NCI-H2081 (cell line): Measurements from ENCODE around the gene CCR4.
"Not testable (repeated sequence)": the region's sequence is repeated elsewhere in the genome, so short reads cannot be mapped to it uniquely, and the experiment has no call there.

Experiments
- DNase-seq, 2 experiments: peaks; one replicate each; lab custom pipeline; 2025; lab: John Stamatoyannopoulos, UW

The CCR4 gene

DNA sequence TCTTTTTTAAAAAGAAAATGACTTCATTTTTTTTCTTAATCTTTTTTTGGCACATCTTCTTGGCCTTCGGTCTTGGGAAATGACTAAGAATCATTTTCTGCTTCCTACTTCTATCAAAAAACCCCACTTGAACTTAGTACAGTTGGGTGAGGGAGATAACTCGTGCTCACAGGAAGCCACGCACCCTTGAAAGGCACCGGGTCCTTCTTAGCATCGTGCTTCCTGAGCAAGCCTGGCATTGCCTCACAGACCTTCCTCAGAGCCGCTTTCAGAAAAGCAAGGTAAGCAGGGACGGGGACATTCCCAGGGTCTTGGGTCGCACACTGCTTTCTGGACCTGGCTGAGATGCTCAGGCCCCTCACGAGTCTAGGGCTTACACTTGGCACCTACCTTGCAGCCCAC lies at the start of gene CCR4:
Gene CCR4 (plus strand): TSS at position 235 of the 402 bp plus-strand sequence. CDS start 1,779 bp downstream, outside the sequence.
- DNase-seq: no peak

DNA sequence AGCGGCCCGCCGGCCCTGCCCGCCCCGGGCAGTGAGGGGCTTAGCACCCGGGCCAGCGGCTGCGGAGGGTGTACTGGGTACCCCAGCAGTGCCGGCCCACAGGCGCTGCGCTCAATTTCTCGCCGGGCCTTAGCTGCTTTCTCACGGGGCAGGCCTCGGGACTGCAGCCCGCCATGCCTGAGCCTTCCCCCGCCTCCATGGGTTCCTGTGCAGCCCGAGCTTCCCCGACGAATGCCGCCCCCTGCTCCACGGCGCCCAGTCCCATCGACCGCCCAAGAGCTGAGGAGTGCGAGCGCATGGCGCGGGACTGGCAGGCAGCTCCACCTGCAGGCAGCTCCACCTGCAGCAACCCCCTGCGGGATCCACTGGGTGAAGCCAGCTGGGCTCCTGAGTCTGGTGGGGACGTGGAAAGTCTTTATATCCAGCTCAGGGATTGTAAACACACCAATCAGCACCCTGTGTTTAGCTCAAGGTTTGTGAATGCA lies 48.5 kb upstream of the CCR4 start:
- DNase-seq: not testable (repeated sequence)

DNA sequence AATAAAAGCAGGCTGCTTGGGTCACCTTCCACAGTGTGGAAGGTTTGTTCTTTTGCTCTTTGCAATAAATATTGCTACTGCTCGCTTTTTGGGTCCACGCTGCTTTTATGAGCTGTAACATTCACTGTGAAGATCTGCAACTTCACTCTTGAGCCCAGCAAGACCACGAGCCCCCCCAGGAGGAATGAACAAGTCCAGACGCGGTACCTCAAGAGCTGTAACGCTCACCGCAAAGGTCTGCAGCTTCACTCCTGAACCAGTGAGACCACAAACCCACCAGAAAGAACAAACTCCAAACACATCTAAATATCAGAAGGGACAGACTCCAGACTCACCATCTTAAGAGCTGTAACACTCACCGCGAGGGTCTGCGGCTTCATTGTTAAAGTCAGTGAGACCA lies 47.5 kb upstream of the CCR4 start:
- no peak for DNase-seq

DNA sequence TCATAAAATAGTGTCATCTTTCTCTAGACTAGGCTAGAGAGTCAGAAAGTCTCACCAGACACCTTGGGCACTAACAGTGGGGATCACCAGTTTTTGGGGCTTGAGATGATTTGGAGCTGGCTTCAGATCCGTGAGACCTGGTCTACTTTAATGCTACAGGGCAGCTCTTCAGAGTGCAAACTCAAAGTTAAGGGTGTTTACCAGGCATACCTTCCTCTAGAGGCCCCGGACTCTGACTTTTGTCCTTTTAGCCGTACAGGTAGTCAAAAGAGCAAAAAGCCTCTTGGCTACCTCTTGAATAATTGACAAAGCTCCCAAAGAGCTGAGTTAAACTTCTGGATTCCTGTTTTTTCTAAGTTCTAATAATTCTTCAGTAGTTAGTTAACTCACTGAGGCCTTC lies 41.4 kb upstream of the CCR4 start:
- no peak for DNase-seq

DNA sequence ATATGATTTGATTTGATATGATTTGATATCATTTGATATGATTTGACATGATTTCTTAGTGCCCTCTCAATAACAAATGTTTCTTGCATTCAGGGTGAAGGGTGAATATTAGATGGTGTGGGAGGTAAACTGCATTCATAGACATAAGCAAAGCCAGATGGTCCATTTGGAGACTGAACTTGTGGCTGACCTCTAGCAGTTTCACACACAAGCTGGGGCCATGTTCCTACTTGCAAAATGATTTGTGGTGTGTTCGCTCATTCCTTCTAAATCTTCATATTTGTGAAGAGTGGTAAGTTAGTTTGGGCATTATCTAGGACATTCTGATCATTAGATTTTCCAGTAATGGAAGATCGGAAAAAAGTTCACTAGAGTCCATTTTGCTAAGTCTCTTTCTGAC lies 40.5 kb upstream of the CCR4 start:
- DNase-seq: no peak

DNA sequence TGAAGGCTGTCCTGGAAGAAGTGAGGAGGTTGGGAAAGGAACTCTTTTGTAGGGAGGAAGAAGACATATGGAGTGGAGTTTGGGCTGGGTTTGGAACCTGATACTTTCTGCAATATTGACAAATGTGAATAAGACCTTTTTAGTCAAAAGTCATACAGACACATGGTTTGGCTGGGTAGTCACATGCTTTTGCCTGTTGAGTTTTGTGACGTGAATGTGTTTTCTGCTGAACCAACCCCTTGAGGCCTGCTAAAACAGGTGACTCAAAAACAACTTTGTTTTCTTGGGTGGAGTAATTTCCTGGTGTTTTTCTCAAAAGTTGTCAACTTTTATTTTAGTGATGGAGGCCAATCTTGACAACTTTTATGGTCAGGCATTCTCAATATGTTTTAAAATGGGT lies 39.4 kb upstream of the CCR4 start:
- no peak for DNase-seq

DNA sequence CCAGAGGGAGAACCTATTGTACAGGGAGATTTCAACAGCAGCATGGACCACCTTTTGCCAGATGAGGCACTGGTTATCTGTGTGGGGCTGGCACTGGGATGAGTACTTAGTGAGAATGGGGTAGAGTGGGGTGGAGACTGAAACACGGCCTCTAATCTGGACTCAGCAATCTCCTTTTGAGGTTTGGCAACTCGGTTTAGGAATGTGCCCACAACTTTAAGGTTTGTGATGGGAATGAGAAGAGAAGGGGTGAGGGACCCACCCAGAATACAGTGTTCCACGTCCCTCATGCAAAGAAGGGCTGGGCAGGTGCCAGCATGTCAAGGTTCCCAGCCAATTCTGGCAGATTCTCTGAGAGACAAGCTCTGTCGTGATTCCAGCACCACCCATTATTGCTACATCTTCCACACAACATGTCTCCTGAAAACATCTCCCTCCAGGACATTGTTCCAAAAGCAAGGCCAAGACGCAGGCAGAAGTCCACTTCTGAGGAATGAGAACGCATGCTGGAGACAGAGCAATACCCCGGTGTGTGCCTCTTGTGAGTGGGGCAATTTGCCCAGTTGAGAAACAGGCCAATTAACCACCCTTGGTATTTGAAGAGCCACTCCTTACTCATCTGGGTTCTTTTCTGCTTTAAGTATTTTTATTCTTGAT lies 37.5 kb upstream of the CCR4 start:
- DNase-seq: no peak

DNA sequence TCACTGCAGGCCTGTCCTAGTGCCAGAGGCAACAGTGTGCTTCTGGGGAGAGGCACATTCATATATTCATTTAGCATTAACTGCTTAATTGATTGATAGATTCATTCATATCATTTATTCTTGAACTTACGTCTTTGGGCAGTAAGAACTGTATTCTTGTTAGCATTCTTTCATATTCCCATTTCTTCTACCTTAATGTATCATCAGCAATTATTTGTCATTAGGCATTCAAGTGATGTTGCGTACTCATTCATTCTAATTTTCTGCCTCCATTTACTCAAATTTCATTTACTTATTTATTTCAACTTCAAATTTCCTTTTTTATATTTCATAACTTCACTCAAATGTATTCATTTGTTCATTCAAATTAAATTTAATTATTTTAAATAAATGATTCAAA lies 31.5 kb upstream of the CCR4 start:
- DNase-seq: no peak

DNA sequence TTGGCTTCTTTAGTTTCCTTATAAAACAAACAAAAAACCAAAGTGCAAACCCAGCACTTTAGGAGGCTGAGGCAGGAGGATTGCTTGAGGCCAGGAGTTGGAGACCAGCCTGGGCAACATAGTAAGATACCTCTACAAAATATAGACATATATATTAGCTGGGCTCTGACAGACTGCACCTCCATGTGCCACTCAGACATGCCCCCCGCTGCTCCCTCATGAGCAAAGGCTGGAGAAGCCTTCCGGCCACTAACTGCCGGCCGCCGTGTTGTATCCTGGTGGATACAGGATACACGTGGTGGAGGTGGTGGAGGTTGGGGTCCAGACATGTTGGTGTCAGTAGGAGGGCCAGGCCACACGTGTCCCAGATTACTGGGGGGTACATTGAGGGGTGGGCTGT lies 29.4 kb upstream of the CCR4 start:
- no peak for DNase-seq

DNA sequence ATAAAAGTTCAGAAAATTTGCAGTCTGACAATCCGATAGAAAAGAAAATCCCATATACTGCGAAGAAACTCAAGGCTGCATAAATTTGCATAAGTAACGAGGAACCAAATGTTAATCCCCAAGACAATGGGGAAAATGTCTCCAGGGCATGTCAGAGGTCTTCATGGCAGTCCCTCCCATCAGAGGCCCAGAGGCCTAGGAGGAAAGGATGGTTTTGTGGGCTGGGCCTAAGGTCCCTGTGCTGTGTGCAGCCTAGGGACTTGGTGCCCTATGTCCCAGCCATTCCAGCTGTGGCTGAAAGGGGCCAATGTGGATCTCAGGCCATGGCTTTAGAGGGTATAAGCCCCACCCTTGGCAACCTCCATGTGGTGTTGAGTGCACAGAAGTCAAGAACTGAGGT lies 21.3 kb upstream of the CCR4 start:
- no peak for DNase-seq

DNA sequence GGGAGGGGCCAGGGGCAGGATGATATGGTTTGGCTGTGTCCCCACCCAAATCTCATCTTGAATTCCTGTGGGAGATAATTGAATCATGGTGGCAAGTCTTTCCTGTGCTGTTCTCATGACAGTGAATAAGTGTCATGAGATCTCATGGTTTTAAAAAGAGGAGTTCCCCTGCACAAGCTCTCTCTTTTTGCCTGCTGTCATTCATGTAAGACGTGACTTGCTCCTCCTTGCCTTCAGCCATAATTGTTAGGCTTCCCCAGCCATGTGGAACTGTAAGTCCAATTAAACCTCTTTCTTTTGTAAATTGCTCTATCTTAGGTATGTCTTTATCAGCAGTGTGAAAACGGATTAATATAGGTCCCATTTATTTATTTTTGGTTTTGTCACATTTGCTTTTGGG lies 20.2 kb upstream of the CCR4 start:
- DNase-seq: not testable (repeated sequence)

DNA sequence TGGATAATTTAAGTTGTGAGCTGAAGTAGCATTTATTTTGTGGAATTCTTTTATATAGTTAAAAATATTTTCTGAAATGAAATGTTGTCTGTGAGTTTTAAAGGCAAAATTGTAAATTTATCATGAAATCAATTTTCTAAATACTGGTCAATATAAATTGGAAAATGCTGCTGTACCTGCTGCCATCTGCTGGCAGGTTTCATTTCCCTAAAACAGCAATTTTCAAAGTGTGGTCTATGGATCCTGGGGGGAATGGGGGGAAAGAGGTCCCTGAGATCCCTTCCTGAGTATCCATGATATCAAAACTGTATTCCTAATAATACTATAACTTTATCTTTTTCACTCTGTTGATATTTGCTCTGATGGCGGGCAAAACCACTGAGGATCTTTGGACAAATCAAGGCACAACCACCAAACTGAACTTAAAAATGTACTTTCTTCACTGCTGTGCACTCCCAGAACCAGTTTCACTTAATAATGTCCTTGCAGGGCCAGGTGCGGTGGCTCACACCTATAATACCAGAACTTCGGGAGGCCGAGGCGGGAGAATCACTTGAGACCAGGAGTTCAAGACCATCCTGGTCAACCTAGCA lies 17.2 kb upstream of the CCR4 start:
- DNase-seq: no peak

DNA sequence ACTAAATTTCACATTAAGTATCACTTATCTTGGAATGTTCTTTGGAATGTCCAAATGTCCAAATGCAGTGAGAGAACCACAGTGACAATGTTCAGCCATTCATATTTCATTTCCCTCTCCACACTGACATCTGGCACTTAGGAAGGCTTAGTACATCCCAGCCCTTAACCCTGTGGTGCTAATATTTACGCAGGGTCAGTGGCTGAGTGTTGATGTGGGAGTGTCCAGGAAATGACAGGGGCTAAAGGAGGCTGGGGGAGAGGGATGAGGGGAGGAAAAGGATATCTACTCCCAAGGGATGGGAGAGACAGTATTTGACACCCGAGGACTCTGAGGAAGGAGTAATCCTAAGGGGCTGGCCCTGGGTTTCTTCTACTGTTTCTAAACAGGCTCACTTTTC lies 14.1 kb upstream of the CCR4 start:
- no peak for DNase-seq

DNA sequence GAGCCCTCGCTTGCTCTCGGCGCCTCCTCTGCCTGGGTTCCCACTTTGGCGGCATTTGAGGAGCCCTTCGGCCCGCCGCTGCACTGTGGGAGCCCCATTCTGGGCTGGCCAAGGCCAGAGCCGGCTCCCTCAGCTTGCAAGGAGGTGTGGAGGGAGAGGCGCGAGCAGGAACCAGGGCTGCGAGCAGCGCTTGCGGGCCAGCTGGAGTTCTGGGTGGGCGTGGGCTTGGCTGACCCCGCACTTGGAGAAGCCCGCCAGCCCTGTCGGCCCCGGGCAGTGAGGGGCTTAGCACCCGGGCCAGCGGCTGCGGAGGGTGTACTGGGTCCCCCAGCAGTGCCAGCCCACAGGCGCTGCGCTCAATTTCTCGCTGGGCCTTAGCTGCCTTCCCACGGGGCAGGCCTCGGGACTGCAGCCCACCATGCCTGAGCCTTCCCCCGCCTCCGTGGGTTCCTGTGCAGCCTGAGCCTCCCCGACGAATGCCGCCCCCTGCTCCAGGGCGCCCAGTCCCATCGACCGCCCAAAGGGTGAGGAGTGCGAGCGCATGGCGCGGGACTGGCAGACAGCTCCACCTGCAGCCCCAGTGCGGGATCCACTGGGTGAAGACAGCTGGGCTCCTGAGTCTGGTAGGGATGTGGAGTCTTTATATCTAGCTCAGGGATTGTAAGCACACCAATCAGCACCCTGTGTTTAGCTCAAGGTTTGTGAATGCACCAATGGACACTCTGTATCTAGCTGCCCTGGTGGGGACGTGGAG lies 11.7 kb upstream of the CCR4 start:
- DNase-seq: not testable (repeated sequence)

DNA sequence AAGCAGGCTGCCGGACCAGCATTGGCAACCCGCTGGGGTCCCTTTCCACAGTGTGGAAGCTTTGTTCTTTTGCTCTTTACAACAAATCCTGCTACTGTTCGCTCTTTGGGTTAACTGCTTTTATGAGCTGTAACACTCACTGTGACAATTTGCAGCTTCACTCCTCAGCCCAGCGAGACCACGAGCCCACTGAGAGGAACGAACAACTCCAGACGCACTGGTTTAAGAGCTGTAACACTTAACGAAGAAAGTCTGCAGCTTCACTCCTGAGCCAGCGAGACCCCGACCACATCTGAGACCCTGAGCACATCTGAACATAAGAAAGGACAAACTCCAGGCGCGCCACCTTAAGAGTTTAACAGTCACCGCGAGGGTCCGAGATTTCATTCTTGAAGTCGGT lies 10.7 kb upstream of the CCR4 start:
- no peak for DNase-seq

DNA sequence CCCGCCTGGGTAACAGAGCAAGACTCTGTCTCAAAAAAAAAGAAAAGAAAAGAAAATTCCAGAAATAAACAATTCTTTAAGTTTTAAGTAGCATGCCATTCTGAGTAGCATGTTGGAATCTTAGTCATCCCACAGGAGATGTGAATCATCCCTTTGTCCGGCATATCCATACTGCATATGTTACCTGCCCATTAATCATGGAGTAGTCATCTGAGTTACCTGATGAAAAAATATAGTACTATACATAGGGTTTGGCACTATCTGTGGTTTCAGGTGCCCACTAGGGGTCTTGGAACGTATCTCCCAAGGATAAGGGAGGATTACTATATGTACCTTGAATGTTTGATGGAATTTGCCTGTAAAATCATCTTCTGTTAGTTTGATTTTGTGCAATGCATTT lies 6.3 kb upstream of the CCR4 start:
- DNase-seq: no peak

DNA sequence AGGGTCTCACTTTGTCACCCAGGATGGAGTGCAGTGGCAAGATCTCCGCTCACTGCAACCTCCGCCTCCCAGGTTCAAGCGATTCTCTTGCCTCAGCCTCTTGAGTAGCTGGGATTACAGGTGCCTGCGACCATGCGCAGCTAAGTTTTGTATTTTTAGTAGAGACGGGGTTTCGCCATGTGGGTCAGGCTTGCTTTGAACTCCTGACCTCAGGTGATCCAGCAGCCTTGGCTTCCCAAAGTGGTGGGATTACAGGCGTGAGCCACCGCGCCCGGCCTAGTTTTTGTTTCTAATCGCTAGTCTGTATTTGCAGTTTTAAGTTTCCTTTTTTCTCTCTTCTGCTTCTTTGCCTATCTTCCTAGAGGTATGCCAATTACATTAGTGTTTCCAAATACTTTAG lies 5.8 kb upstream of the CCR4 start:
- DNase-seq: not testable (repeated sequence)

DNA sequence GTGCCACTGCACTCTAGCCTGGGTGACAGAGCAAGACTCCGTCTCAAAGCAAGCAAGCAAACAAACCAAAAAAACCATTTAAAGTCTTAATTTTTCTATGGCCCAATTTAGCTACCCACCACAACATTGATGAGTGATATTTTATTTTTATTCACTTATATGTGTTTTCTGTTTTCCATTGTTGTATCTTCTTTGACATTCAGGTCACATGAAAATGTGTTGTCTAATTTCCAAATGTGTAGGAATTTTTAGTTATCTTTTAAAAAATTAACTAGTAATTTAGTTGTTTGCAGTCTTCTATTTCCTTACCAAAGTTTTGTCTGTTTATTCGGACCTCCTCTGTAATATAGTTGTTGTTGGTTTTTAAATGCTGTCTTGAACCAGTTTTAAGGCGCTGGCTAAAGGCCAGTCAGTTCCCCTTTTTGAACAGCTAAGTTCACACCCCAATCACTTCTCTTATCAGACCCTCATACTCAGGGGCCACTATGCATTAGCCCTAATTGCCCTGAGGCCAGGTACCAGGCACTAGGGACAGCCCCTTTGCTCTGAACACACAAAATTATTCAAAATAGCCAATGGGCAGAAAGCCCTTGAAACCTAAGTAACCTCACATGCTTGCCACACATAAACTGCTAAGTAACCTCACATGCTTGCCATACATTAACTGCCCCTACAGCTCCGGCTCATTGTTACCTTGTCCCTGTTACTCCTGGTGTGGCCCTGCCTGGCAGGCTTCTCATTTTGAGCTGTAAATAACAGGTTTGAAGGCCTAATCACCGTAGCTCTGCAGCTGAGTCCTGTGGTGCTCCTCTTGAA lies 4.3 kb upstream of the CCR4 start:
- DNase-seq: no peak

DNA sequence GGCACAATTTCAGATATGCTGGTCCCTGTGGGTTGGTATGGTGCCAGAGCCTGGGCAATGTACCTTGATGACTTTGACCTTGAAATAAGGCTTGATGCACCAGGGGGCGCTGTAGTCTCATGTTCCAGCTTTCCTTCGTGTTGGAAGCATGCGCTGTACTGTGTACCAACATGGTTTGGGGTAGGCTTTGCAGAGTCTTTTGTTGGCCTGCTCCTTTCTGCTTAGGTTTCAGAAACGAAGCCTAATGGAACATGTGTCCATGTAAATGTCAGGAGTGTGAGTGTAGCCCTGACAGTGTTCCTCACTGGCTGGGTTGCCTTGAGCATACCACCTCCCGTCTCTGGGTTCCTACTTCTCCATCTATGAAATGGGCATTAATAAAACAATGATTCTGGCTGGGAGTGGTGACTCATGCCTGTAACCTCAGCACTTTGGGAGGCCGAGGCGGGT lies 3.6 kb upstream of the CCR4 start:
- DNase-seq: peak; percentile 70 to 79

DNA sequence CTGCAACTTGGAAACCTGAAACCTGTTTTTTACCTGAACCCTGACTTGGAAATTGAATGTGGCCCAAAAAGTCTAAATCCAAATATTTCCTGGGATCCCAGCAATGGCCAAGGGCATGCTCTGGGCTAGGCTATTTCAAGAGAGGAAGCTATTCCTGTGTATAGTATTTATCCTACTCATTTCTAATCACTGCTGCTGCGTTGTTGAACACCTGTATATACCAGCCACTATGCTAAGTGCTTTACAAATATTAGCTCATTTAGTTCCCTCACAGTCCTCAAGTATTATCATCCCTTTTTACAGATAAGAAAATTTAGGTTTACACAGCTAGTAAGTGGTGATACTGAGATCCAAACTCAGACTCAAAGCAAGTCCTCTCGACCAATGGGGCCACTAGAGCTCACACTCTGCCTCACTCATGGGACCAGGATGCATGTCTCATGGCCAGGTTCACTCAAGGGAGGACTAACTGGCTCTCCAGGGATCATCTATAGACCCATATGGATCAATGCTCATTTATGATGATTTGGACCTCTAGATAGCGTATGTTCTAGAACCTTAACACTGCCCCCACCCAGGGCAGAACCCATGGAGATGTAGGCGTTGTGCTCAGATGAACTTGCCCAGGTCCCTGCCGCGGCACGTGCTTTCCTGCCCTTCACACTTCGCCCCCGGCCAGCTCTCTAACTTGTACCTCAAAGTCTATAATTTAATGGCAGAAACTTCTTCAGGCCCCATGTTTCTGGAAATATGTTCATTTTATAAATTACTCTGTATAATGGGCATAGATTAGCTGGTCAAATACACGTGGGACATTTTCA lies 2.6 kb upstream of the CCR4 start:
- no peak for DNase-seq

DNA sequence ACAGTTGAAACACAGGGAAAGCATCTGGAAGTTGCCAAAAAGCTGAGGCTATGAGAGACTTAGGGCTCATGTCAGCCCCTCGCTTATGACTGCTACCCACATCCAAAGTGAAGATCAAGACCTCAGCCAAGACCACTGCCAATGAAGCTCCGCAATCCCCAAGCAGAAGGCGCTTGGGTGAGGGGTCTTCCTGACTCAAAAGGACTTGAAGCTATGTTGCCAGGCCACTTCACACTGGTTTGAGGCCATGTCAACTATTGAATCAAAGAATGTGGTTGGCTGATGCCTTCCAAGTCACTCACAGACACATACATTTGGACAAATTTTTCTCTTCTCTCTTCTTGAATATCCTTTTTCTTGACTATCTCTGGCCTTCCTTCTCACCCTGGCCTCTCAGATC lies 928 bp upstream of the CCR4 start:
- no peak for DNase-seq
